ENCODE data around the gene CPSF2. TPM values are rescaled to one million over a fixed set of nuclear protein-coding genes. Genes with fewer than 3 reads are reported as not detected.

CPSF2 gene
- total and polyA plus RNA-seq, 2 donors (not counting 1 experiment from before 2014, with no cell fraction given) = 41.8 to 46.9 TPM

DNA sequence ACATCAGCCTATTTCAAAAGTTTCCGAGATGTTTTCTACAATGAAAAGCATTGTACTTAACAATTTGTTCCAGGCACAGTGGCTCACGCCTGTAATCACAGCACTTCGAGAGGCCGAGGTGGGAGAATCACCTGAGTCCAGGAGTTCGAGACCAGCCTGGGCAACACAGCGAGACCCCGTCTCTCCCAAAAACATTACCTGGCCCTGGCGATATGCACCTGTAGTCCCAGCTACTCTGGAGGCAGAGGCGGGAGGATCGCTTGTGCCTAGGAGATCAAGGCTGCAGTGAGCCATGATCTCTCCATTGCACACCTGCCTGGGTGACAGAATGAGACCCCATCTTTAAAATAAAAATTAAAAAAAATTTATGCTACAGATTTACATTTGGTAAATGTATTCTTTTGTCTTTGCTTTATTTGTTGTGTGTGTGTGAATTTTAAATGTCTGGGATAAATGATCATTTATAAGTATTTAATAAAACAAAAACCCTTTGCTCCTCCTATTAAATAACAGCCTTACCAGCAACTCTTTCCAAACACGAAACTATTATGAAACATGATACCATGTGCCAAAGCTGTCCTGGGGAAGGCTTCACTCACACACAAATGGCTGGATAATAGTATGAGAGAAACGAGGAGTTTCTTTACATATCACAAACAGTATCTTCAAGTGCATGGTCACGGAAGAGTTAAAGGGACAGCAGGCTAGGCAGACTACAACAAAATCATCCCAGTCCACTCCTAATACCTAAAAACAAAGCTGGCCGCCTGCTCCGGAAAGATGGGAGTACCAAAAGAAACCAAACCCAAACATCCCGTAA, 16.5 kb upstream of the CPSF2 start:
- H3K4me1 ChIP-seq (ENCODE audit: control insufficient read depth, extremely low read depth, insufficient read depth, low read length) = peaks cover 4% of the 10 kb centered on the region
- H3K9ac ChIP-seq (ENCODE audit: insufficient read depth, low read length) = peak overlapping the region; percentile 86
- H4K20me1 ChIP-seq (ENCODE audit: control insufficient read depth, extremely low read depth, insufficient read depth, low read length) = no peaks in the 10 kb centered on the region
- H3K4me3 ChIP-seq (replicated peaks in 1 of 4; ENCODE audit: control extremely low read depth in 1 of 4, insufficient read depth in 1 of 4, low read depth in 3 of 4, low read length in 4 of 4) = peak overlapping the region; percentile 72 to 98 (median 82)
- no peaks in the 10 kb centered on the region for H3K9me3 ChIP-seq (ENCODE audit: control insufficient read depth, insufficient read depth, low read depth, low read length)
- H3K79me2 ChIP-seq (ENCODE audit: control insufficient read depth, insufficient read depth, low read length) = peaks cover 21% of the 10 kb centered on the region
- no peaks in the 10 kb centered on the region for H3K27me3 ChIP-seq (ENCODE audit: control insufficient read depth, insufficient read depth, low read length)
- peak overlapping the region; percentile 48 for H2AFZ ChIP-seq (ENCODE audit: low read length)
- peak overlapping the region; percentile 69 for H3K4me2 ChIP-seq (ENCODE audit: extremely low read depth, insufficient read depth, low read length)
- TF ChIP-seq, protein P1, sequence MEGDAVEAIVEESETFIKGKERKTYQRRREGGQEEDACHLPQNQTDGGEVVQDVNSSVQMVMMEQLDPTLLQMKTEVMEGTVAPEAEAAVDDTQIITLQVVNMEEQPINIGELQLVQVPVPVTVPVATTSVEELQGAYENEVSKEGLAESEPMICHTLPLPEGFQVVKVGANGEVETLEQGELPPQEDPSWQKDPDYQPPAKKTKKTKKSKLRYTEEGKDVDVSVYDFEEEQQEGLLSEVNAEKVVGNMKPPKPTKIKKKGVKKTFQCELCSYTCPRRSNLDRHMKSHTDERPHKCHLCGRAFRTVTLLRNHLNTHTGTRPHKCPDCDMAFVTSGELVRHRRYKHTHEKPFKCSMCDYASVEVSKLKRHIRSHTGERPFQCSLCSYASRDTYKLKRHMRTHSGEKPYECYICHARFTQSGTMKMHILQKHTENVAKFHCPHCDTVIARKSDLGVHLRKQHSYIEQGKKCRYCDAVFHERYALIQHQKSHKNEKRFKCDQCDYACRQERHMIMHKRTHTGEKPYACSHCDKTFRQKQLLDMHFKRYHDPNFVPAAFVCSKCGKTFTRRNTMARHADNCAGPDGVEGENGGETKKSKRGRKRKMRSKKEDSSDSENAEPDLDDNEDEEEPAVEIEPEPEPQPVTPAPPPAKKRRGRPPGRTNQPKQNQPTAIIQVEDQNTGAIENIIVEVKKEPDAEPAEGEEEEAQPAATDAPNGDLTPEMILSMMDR (conservative IDR thresholded peaks at IDR 0.05 in 1 of 2, IDR thresholded peaks at IDR 0.05 in 1 of 2; ENCODE audit: low read depth in 1 of 2, low read length in 2 of 2) = no peak
- TF ChIP-seq EZH2 (IDR thresholded peaks at IDR 0.05; ENCODE audit: low read length, missing control alignments) = no peak
- H3K27ac ChIP-seq (ENCODE audit: insufficient read depth, low read length) = peak overlapping the region; percentile 91
- peak in 1 of 2 donors; percentile 55 for DNase-seq (ENCODE audit: low read depth in 2 of 2)
- H3K36me3 ChIP-seq (ENCODE audit: control insufficient read depth, insufficient read depth, low read length) = no peaks in the 10 kb centered on the region

DNA sequence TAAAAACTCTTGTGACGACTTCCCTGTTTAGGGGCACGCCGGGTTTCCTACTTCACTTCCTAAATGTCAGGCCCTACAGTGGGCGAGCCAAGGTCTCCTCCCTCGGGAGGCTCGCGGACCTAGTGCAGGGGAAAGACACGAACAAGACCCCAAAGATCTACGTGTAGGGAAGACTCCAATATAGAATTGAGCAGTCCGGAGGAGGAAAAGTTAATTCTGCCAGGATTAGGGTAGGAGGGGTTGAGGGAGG, 16.0 kb upstream of the CPSF2 start:
- peaks cover 21% of the 10 kb centered on the region for H3K79me2 ChIP-seq (ENCODE audit: control insufficient read depth, insufficient read depth, low read length)

DNA sequence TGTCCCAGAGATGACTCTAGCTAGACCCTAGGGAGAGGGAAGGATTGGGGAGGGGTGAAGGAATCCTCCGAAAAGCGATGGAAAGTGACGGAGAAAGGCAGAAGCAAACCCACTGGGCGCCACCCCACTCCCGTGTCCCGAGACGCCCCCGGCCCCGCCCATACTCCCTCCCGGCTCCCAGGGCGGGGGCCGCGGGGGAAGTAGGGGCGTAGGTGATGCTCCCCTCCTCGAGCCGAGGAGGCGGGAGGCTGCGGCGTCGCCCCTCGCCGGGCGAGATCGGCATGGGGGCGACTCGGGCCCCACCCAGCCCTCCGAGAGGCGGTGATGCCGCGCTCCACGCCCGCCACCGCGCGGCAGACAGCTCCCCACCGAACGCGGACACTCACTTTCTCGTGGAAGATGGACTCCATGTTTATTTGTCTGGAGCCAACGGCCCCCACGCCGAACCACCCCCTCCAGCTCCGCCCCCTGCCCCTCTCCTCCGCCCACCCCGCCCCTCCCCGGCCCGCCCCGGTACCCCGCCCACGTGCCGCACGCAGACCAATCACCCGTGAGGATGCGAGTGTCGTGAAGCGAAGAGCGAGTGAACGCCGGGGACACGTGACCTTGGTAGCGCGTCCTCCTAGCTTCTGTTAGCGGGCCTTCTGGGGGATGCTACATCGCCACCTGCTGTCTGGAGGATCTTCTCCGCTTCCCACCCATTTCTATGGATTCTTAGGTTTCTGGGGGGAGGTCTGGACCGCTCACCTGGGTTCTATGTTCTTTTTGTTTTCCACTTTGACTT, 15.4 kb upstream of the CPSF2 start, which contains the start of gene ATXN3:
Gene ATXN3, minus strand, starts transcription at position 440 of the 784 bp plus-strand sequence. Its CDS starts 30 bp downstream, at position 410.
- H3K36me3 ChIP-seq (ENCODE audit: control insufficient read depth, insufficient read depth, low read length) = no peaks in the 10 kb centered on the region

More for the DNA sequence above, 16.0 kb upstream of the CPSF2 start:
- H3K4me3 ChIP-seq (replicated peaks in 1 of 4; ENCODE audit: control extremely low read depth in 1 of 4, insufficient read depth in 1 of 4, low read depth in 3 of 4, low read length in 4 of 4) = peak overlapping the region; percentile 72 to 98 (median 82)
- peak overlapping the region; percentile 69 for H3K4me2 ChIP-seq (ENCODE audit: extremely low read depth, insufficient read depth, low read length)
- no peaks in the 10 kb centered on the region for H3K27me3 ChIP-seq (ENCODE audit: control insufficient read depth, insufficient read depth, low read length)
- H2AFZ ChIP-seq (ENCODE audit: low read length) = peak overlapping the region; percentile 48
- no peaks in the 10 kb centered on the region for H3K9me3 ChIP-seq (ENCODE audit: control insufficient read depth, insufficient read depth, low read depth, low read length)
- H3K27ac ChIP-seq (ENCODE audit: insufficient read depth, low read length) = peak overlapping the region; percentile 91
- H4K20me1 ChIP-seq (ENCODE audit: control insufficient read depth, extremely low read depth, insufficient read depth, low read length) = no peaks in the 10 kb centered on the region
- peak overlapping the region; percentile 86 for H3K9ac ChIP-seq (ENCODE audit: insufficient read depth, low read length)
- peak; percentile 55 to 68 for DNase-seq (ENCODE audit: low read depth in 2 of 2)
- H3K36me3 ChIP-seq (ENCODE audit: control insufficient read depth, insufficient read depth, low read length) = no peaks in the 10 kb centered on the region
- H3K4me1 ChIP-seq (ENCODE audit: control insufficient read depth, extremely low read depth, insufficient read depth, low read length) = peaks cover 4% of the 10 kb centered on the region
- TF ChIP-seq EZH2 (IDR thresholded peaks at IDR 0.05; ENCODE audit: low read length, missing control alignments) = no peak
- TF ChIP-seq, protein P1 (conservative IDR thresholded peaks at IDR 0.05 in 1 of 2, IDR thresholded peaks at IDR 0.05 in 1 of 2; ENCODE audit: low read depth in 1 of 2, low read length in 2 of 2) = no peak

More for the DNA sequence above, 15.4 kb upstream of the CPSF2 start, which contains the start of gene ATXN3:
- H3K27ac ChIP-seq (ENCODE audit: insufficient read depth, low read length) = peak within 1 kb of the TSS; percentile 91
- TF ChIP-seq, protein P1 (conservative IDR thresholded peaks at IDR 0.05 in 1 of 2, IDR thresholded peaks at IDR 0.05 in 1 of 2; ENCODE audit: low read depth in 1 of 2, low read length in 2 of 2) = peak; percentile 63 to 83
- no peak for TF ChIP-seq EZH2 (IDR thresholded peaks at IDR 0.05; ENCODE audit: low read length, missing control alignments)
- H3K9me3 ChIP-seq (ENCODE audit: control insufficient read depth, insufficient read depth, low read depth, low read length) = no peaks in the 10 kb centered on the region
- H3K27me3 ChIP-seq (ENCODE audit: control insufficient read depth, insufficient read depth, low read length) = no peaks in the 10 kb centered on the region
- peak within 1 kb of the TSS; percentile 66 for H2AFZ ChIP-seq (ENCODE audit: low read length)
- H3K4me2 ChIP-seq (ENCODE audit: extremely low read depth, insufficient read depth, low read length) = peak within 1 kb of the TSS; percentile 69
- peaks cover 20% of the 10 kb centered on the region for H3K79me2 ChIP-seq (ENCODE audit: control insufficient read depth, insufficient read depth, low read length)
- peak within 1 kb of the TSS; percentile 86 for H3K9ac ChIP-seq (ENCODE audit: insufficient read depth, low read length)
- H4K20me1 ChIP-seq (ENCODE audit: control insufficient read depth, extremely low read depth, insufficient read depth, low read length) = no peaks in the 10 kb centered on the region
- H3K4me1 ChIP-seq (ENCODE audit: control insufficient read depth, extremely low read depth, insufficient read depth, low read length) = peaks cover 4% of the 10 kb centered on the region
- peak; percentile 99 for DNase-seq (ENCODE audit: low read depth in 2 of 2)
- H3K4me3 ChIP-seq (replicated peaks in 1 of 4; ENCODE audit: control extremely low read depth in 1 of 4, insufficient read depth in 1 of 4, low read depth in 3 of 4, low read length in 4 of 4) = peak within 1 kb of the TSS; percentile 72 to 98 (median 82)

Data from fibroblast of lung (primary cell).